ENCODE data around the gene C1orf141.

The C1orf141 gene

DNA sequence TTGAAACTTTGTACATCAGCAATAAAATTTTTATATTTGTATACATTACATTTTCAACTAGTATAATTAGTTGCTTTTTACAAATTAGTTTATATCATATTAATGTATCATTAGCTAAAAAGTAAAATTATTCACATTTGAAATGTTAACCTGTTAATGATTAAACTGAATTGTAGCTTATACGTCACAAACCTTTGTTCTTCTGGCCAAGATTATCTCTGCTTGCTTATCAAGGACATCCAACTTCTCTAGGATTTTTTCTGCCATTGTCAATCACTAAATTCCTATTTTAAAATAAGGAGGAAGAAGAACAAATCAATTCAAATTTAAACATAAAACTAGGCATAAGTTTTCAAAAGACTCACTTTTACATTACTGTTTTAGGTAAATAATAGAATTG is 7.8 kb downstream of the C1orf141 start:
- Histone ChIP-seq H3K27me3 (ENCODE audit: insufficient read depth, low read length) (no peaks in the 10 kb centered on the region), H3K9ac (ENCODE audit: low read length) (no peak overlapping the region), H3F3A (ENCODE audit: insufficient read depth, low read length) (no peaks in the 10 kb centered on the region), H3K4me2 (ENCODE audit: low read length) (no peak overlapping the region), H3K9me3 (ENCODE audit: low read length) (no peaks in the 10 kb centered on the region), H4K20me1 (ENCODE audit: insufficient read depth, low read length) (no peaks in the 10 kb centered on the region), H3K4me3 (ENCODE audit: low read depth, low read length, poor library complexity, severe bottlenecking) (no peak overlapping the region), H3K36me3 (ENCODE audit: insufficient read depth, low read length) (no peaks in the 10 kb centered on the region), H2AFZ (ENCODE audit: low read length) (no peak overlapping the region), H3K9me2 (ENCODE audit: low read depth, low read length) (no peaks in the 10 kb centered on the region), H3K4me1 (ENCODE audit: insufficient read depth, low read length, severe bottlenecking) (no peaks in the 10 kb centered on the region), H3K79me2 (ENCODE audit: insufficient read depth, low read length) (no peaks in the 10 kb centered on the region), H3K27ac (ENCODE audit: low read depth, low read length, poor library complexity, severe bottlenecking) (no peak overlapping the region)
- TF ChIP-seq CTCF (IDR thresholded peaks at IDR 0.05; ENCODE audit: low read length) = no peak
- TF ChIP-seq EZH2 (IDR thresholded peaks at IDR 0.05; ENCODE audit: borderline replicate concordance, low read length) = no peak

DNA sequence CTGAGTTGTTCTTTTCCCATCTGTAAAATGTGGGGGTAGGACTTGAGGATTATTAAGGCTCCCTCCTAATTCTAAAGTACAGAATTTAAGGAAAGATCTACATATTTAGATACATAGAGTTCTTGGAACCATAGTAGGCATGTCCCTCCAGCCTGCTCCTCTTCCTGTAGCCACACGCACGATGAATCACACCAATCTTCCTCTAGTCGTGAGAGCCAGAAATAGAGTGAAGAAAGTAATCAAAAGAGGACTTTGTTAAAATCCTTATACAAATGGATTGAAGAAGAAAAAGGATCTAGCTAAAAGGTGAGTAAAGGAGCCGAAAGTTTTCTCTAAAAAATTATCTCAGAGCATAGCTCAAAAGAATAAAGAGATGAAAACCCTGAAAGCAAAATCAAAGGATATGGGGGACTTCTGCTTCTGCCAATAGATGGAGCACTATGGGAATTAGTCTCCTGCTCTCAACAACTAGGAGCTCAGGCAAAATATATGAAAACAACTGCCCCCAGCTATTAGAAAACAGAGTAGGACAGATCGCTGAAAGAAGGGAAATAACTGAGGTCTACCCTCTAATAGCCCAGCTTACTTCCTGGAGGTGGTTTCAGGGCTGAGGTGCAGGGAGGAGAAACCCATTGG is 8.5 kb downstream of the C1orf141 start:
- H3K4me1 ChIP-seq (ENCODE audit: insufficient read depth, low read length, severe bottlenecking) = no peaks in the 10 kb centered on the region
- H3K79me2 ChIP-seq (ENCODE audit: insufficient read depth, low read length) = no peaks in the 10 kb centered on the region
- H2AFZ ChIP-seq (ENCODE audit: low read length) = no peak overlapping the region

DNA sequence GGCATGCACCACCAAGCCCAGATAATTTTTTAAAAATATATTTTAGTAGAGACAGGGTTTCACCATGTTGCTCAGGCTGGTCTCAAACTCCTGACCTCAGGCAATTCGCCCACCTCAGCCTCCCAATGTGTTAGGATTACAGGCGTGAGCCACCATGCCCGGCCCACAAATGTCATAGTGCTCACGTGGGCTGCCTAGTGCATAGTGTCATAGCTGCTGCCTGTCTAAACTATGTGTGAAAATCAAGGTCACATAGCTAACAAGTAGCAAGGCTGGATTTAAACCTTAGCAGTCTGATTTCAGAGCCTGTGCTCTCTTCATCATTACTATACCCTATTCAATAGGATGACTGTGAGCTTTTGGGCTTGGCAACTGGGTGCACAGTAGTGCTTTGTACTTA is 10.3 kb downstream of the C1orf141 start:
- Histone ChIP-seq H3K27ac (ENCODE audit: low read depth, low read length, poor library complexity, severe bottlenecking) (no peak overlapping the region), H3K4me3 (ENCODE audit: low read depth, low read length, poor library complexity, severe bottlenecking) (no peak overlapping the region), H3K9ac (ENCODE audit: low read length) (no peak overlapping the region), H3F3A (ENCODE audit: insufficient read depth, low read length) (no peaks in the 10 kb centered on the region), H3K4me1 (ENCODE audit: insufficient read depth, low read length, severe bottlenecking) (no peaks in the 10 kb centered on the region), H3K9me3 (ENCODE audit: low read length) (no peaks in the 10 kb centered on the region), H3K4me2 (ENCODE audit: low read length) (no peak overlapping the region), H3K36me3 (ENCODE audit: insufficient read depth, low read length) (no peaks in the 10 kb centered on the region), H4K20me1 (ENCODE audit: insufficient read depth, low read length) (no peaks in the 10 kb centered on the region), H3K27me3 (ENCODE audit: insufficient read depth, low read length) (no peaks in the 10 kb centered on the region), H3K9me2 (ENCODE audit: low read depth, low read length) (no peaks in the 10 kb centered on the region), H3K79me2 (ENCODE audit: insufficient read depth, low read length) (no peaks in the 10 kb centered on the region), H2AFZ (ENCODE audit: low read length) (no peak overlapping the region)
- no peak for TF ChIP-seq EZH2 (IDR thresholded peaks at IDR 0.05; ENCODE audit: borderline replicate concordance, low read length)
- TF ChIP-seq CTCF (IDR thresholded peaks at IDR 0.05; ENCODE audit: low read length) = no peak

More for the DNA sequence above, 8.5 kb downstream of the C1orf141 start:
- no peak overlapping the region for H3K27ac ChIP-seq (ENCODE audit: low read depth, low read length, poor library complexity, severe bottlenecking)
- H4K20me1 ChIP-seq (ENCODE audit: insufficient read depth, low read length) = no peaks in the 10 kb centered on the region
- no peak overlapping the region for H3K4me2 ChIP-seq (ENCODE audit: low read length)
- TF ChIP-seq CTCF (IDR thresholded peaks at IDR 0.05; ENCODE audit: low read length) (no peak), EZH2 (IDR thresholded peaks at IDR 0.05; ENCODE audit: borderline replicate concordance, low read length) (no peak)
- H3K9me2 ChIP-seq (ENCODE audit: low read depth, low read length) = no peaks in the 10 kb centered on the region
- no peaks in the 10 kb centered on the region for H3K27me3 ChIP-seq (ENCODE audit: insufficient read depth, low read length)
- H3K4me3 ChIP-seq (ENCODE audit: low read depth, low read length, poor library complexity, severe bottlenecking) = no peak overlapping the region
- no peaks in the 10 kb centered on the region for H3F3A ChIP-seq (ENCODE audit: insufficient read depth, low read length)
- no peaks in the 10 kb centered on the region for H3K9me3 ChIP-seq (ENCODE audit: low read length)
- H3K36me3 ChIP-seq (ENCODE audit: insufficient read depth, low read length) = no peaks in the 10 kb centered on the region
- H3K9ac ChIP-seq (ENCODE audit: low read length) = no peak overlapping the region
